ENCODE data around the gene C16orf90.

Gene C16orf90

GRCh38 chr16:3495176-3495575, at the start of gene C16orf90:
C16orf90 (minus strand) TSS chr16:3495489; CDS start chr16:3495421, 68 bp downstream.
- no peak for DNase-seq (ENCODE audit: low read depth)

GRCh38 chr16:3542601-3543373, 47.5 kb upstream of the C16orf90 start:
- DNase-seq (ENCODE audit: low read depth) = no peak

GRCh38 chr16:3541527-3542155, 46.4 kb upstream of the C16orf90 start:
- DNase-seq (ENCODE audit: low read depth) = no peak

- DNase-seq (ENCODE audit: low read depth) = no peak
Observed at GRCh38 chr16:3538222-3538621, 42.9 kb upstream of the C16orf90 start.

- no peak for DNase-seq (ENCODE audit: low read depth)
Observed at GRCh38 chr16:3536851-3537250, 41.6 kb upstream of the C16orf90 start.

GRCh38 chr16:3536271-3536731, 41.0 kb upstream of the C16orf90 start:
- DNase-seq (ENCODE audit: low read depth) = no peak

GRCh38 chr16:3534126-3534525, 38.8 kb upstream of the C16orf90 start:
- no peak for DNase-seq (ENCODE audit: low read depth)

- no peak for DNase-seq (ENCODE audit: low read depth)
Observed at GRCh38 chr16:3532741-3533140, 37.5 kb upstream of the C16orf90 start.

- DNase-seq (ENCODE audit: low read depth) = no peak
Observed at GRCh38 chr16:3530371-3530914, 35.2 kb upstream of the C16orf90 start.

GRCh38 chr16:3529175-3529574, 33.9 kb upstream of the C16orf90 start:
- DNase-seq (ENCODE audit: low read depth) = no peak

GRCh38 chr16:3528406-3528805, 33.1 kb upstream of the C16orf90 start:
- no peak for DNase-seq (ENCODE audit: low read depth)

GRCh38 chr16:3527216-3527829, 32.0 kb upstream of the C16orf90 start:
- peak; percentile 34 for DNase-seq (ENCODE audit: low read depth)

GRCh38 chr16:3525951-3526350, 30.7 kb upstream of the C16orf90 start:
- no peak for DNase-seq (ENCODE audit: low read depth)

- no peak for DNase-seq (ENCODE audit: low read depth)
Observed at GRCh38 chr16:3523281-3523680, 28.0 kb upstream of the C16orf90 start.

GRCh38 chr16:3520841-3521240, 25.6 kb upstream of the C16orf90 start:
- DNase-seq (ENCODE audit: low read depth) = no peak

GRCh38 chr16:3520413-3520812, 25.1 kb upstream of the C16orf90 start:
- no peak for DNase-seq (ENCODE audit: low read depth)

GRCh38 chr16:3519581-3519980, 24.3 kb upstream of the C16orf90 start:
- DNase-seq (ENCODE audit: low read depth) = no peak

- DNase-seq (ENCODE audit: low read depth) = no peak
Observed at GRCh38 chr16:3518986-3519348, 23.7 kb upstream of the C16orf90 start.

GRCh38 chr16:3518292-3518985, 23.1 kb upstream of the C16orf90 start:
- no peak for DNase-seq (ENCODE audit: low read depth)

- DNase-seq (ENCODE audit: low read depth) = no peak
Observed at GRCh38 chr16:3515897-3516296, 20.6 kb upstream of the C16orf90 start.

GRCh38 chr16:3514621-3515020, 19.3 kb upstream of the C16orf90 start:
- DNase-seq (ENCODE audit: low read depth) = no peak

- DNase-seq (ENCODE audit: low read depth) = no peak
Observed at GRCh38 chr16:3513892-3514583, 18.7 kb upstream of the C16orf90 start.

Measured in stimulated activated CD8-positive, alpha-beta memory T cell treated with anti-CD3 and anti-CD28 coated beads, Interleukin-4, amount 100 ng/mL, for 24 hours (primary cell).